Peyer's patch (tissue), 4 donors: ENCODE measurements around the gene RAB1B. TPM values are rescaled to one million over a fixed set of nuclear protein-coding genes. Genes with fewer than 3 reads are reported as not detected.
A peak's percentile ranks its signal among the peaks of the same experiment; 100 is the strongest.

Source experiments
- DNase-seq, 3 donors: peaks; one replicate each; pipeline ENCODE4 v3.0.0-alpha.2; 2017 to 2019
- H3K27ac ChIP-seq, 4 donors: fragments of 200-600 bp; sonication (generic); one replicate each; pipeline ENCODE4 v1.5.1; 2016 to 2019
- H3K27me3 ChIP-seq, 2 donors: fragments of 200-600 bp; sonication (generic); one replicate each; pipeline ENCODE4 v1.5.1; 2019
- H3K36me3 ChIP-seq, 3 donors: fragments of 200-600 bp; sonication (generic); one replicate each; pipeline ENCODE4 v1.5.1; 2016 to 2019
- H3K4me1 ChIP-seq, 4 donors: fragments of 200-600 bp; sonication (generic); one replicate each; pipeline ENCODE4 v1.5.1; 2016 to 2019
- H3K4me3 ChIP-seq, 4 donors: fragments of 200-600 bp; sonication (generic); 1 replicate in 3 of 4; 2 replicates in 1 of 4; pipeline ENCODE4 v1.5.1; 2016 to 2019; ENCODE audit warnings: mild to moderate bottlenecking in 1 of 4
- H3K9me3 ChIP-seq, 4 donors: fragments of 200-600 bp; sonication (generic); one replicate each; pipeline ENCODE4 v1.5.1; 2016 to 2019; ENCODE audit warnings: mild to moderate bottlenecking in 1 of 4
- CTCF ChIP-seq, 6 experiments: fragments of 450-650 bp in 4 of 6; fragments of 200-600 bp in 2 of 6; sonication (generic) in 1 of 6; IDR thresholded peaks; one replicate each; pipeline ENCODE4 v1.5.1; 2017 to 2019; ENCODE audit warnings: antibody characterized with exemption in 6 of 6, mild to moderate bottlenecking in 3 of 6, moderate library complexity in 1 of 6
- POLR2A ChIP-seq, 2 donors: fragments of 450-650 bp; IDR thresholded peaks; one replicate each; pipeline ENCODE4 v1.5.1; 2017; ENCODE audit warnings: antibody characterized with exemption in 2 of 2, mild to moderate bottlenecking in 2 of 2, moderate library complexity in 2 of 2
- total RNA-seq, 4 donors: library from RNA; depleted of rRNA; stranded (reverse); fragments of >200 nt; gene quantifications; one replicate each; pipeline ENCODE4 v1.1.0, GENCODE V29; 2016

The RAB1B gene
- total RNA-seq, 4 donors from 2014 or later: 80.0 to 161 (median 103) TPM

GRCh38 chr11:66267379-66268243, 828 bp upstream of the RAB1B start:
- TF ChIP-seq POLR2A (IDR thresholded peaks at IDR 0.05) (no peak), CTCF (IDR thresholded peaks at IDR 0.05) (peak in 4 of 6 experiments; percentile 10 to 28 (median 24))
- Histone ChIP-seq H3K4me3 (peak overlapping the region; percentile 78 to 94 (median 92)), H3K4me1 (peaks cover 0 to 33% (median 3%) of the 10 kb centered on the region in 4 donors), H3K9me3 (no peaks in the 10 kb centered on the region), H3K27me3 (no peaks in the 10 kb centered on the region), H3K36me3 (peaks cover 0 to 26% (median 0%) of the 10 kb centered on the region in 3 donors), H3K27ac (peak overlapping the region; percentile 93 to 98 (median 96))
- peak; percentile 90 to 94 (median 94) for DNase-seq

GRCh38 chr11:66268952-66269905, 790 bp downstream of the RAB1B start:
- Histone ChIP-seq H3K9me3 (no peaks in the 10 kb centered on the region), H3K27ac (peak overlapping the region; percentile 93 to 98 (median 96)), H3K4me3 (peak overlapping the region; percentile 78 to 94 (median 92)), H3K27me3 (no peaks in the 10 kb centered on the region), H3K36me3 (peaks cover 0 to 35% (median 0%) of the 10 kb centered on the region in 3 donors), H3K4me1 (peaks cover 0 to 42% (median 3%) of the 10 kb centered on the region in 4 donors)
- no peak for DNase-seq
- peak in 2 of 6 experiments; percentile 5 to 11 for TF ChIP-seq CTCF (IDR thresholded peaks at IDR 0.05)
- TF ChIP-seq POLR2A (IDR thresholded peaks at IDR 0.05): no peak

- DNase-seq: no peak
- H3K9me3 ChIP-seq: no peaks in the 10 kb centered on the region
- no peak overlapping the region for H3K4me3 ChIP-seq
- H3K36me3 ChIP-seq: peaks cover 0 to 59% (median 0%) of the 10 kb centered on the region in 3 donors
- TF ChIP-seq CTCF (IDR thresholded peaks at IDR 0.05): no peak
- TF ChIP-seq POLR2A (IDR thresholded peaks at IDR 0.05): no peak
- no peak overlapping the region for H3K27ac ChIP-seq
- peaks cover 0 to 30% (median 3%) of the 10 kb centered on the region in 4 donors for H3K4me1 ChIP-seq
- H3K27me3 ChIP-seq: no peaks in the 10 kb centered on the region
Observed at GRCh38 chr11:66271816-66272215, 3.4 kb downstream of the RAB1B start.

- peaks cover 0 to 59% (median 0%) of the 10 kb centered on the region in 3 donors for H3K36me3 ChIP-seq
- no peaks in the 10 kb centered on the region for H3K9me3 ChIP-seq
- TF ChIP-seq POLR2A (IDR thresholded peaks at IDR 0.05): no peak
- TF ChIP-seq CTCF (IDR thresholded peaks at IDR 0.05): no peak
- no peak for DNase-seq
- no peak overlapping the region for H3K4me3 ChIP-seq
- peaks cover 0 to 32% (median 8%) of the 10 kb centered on the region in 4 donors for H3K4me1 ChIP-seq
- H3K27ac ChIP-seq: no peak overlapping the region
- H3K27me3 ChIP-seq: no peaks in the 10 kb centered on the region
Observed at GRCh38 chr11:66272596-66272995, 4.2 kb downstream of the RAB1B start.

GRCh38 chr11:66274219-66274618, 5.8 kb downstream of the RAB1B start:
- Histone ChIP-seq H3K9me3 (no peaks in the 10 kb centered on the region), H3K27ac (no peak overlapping the region), H3K4me1 (peaks cover 0 to 40% (median 14%) of the 10 kb centered on the region in 4 donors), H3K4me3 (no peak overlapping the region), H3K27me3 (no peaks in the 10 kb centered on the region), H3K36me3 (peaks cover 0 to 59% (median 0%) of the 10 kb centered on the region in 3 donors)
- TF ChIP-seq POLR2A (IDR thresholded peaks at IDR 0.05): no peak
- no peak for DNase-seq
